WERI-Rb-1 (cell line): Measurements from ENCODE around the gene KRT83.
"Not testable (repeated sequence)": the region's sequence is repeated elsewhere in the genome, so short reads cannot be mapped to it uniquely, and the experiment has no call there.

Source experiments
- DNase-seq: peaks from one replicate; pipeline ENCODE4 v3.0.0-alpha.2; 2020
- H3K27ac ChIP-seq: fragments of 250-450 bp; sonication (Bioruptor Pico); 2 replicates; pipeline ENCODE4 v1.5.1; 2020; ENCODE audit warnings: mild to moderate bottlenecking, moderate library complexity
- H3K27me3 ChIP-seq: fragments of 250-450 bp; sonication (Bioruptor Pico); 2 replicates; pipeline ENCODE4 v1.5.1; 2021; ENCODE audit warnings: mild to moderate bottlenecking, low read depth, moderate library complexity; ENCODE audit not compliant: insufficient read depth, severe bottlenecking
- H3K36me3 ChIP-seq: fragments of 250-450 bp; sonication (Bioruptor Pico); 2 replicates; pipeline ENCODE4 v1.5.1; 2020; ENCODE audit warnings: mild to moderate bottlenecking, moderate library complexity
- H3K4me3 ChIP-seq: 2 replicates; pipeline ENCODE4 v1.5.1; 2011; ENCODE audit warnings: low read depth, mild to moderate bottlenecking, control low read depth, low read length
- H3K9me3 ChIP-seq: fragments of 250-450 bp; sonication (Bioruptor Pico); 2 replicates; pipeline ENCODE4 v1.5.1; 2021; ENCODE audit warnings: mild to moderate bottlenecking, moderate library complexity; ENCODE audit not compliant: severe bottlenecking
- CTCF ChIP-seq: IDR thresholded peaks from 2 replicates; pipeline ENCODE4 v1.5.1; 2011; ENCODE audit warnings: low read depth, mild to moderate bottlenecking, control low read depth, inconsistent platforms, low read length

KRT83 gene

GRCh38 chr12:52316701-52317100, 4.5 kb downstream of the KRT83 start:
- no peak for TF ChIP-seq CTCF
- H3K36me3 ChIP-seq = no peaks in the 10 kb centered on the region
- H3K27ac ChIP-seq = no peak overlapping the region
- DNase-seq = no peak
- H3K27me3 ChIP-seq = peaks cover 25% of the 10 kb centered on the region
- H3K4me3 ChIP-seq = no peak overlapping the region
- no peaks in the 10 kb centered on the region for H3K9me3 ChIP-seq

GRCh38 chr12:52316290-52316689, 4.9 kb downstream of the KRT83 start:
- no peak overlapping the region for H3K27ac ChIP-seq
- H3K27me3 ChIP-seq = peaks cover 21% of the 10 kb centered on the region

GRCh38 chr12:52315721-52316120, 5.5 kb downstream of the KRT83 start:
- not testable (repeated sequence) for H3K36me3 ChIP-seq, H3K9me3 ChIP-seq, H3K27ac ChIP-seq, H3K4me3 ChIP-seq
- H3K27me3 ChIP-seq = peaks cover 19% of the 10 kb centered on the region
- peak; percentile 67 for DNase-seq
- peak; percentile 79 for TF ChIP-seq CTCF

More at GRCh38 chr12:52316290-52316689, 4.9 kb downstream of the KRT83 start:
- no peaks in the 10 kb centered on the region for H3K36me3 ChIP-seq
- H3K9me3 ChIP-seq = no peaks in the 10 kb centered on the region
- no peak overlapping the region for H3K4me3 ChIP-seq
- DNase-seq = no peak
- no peak for TF ChIP-seq CTCF

- no peak overlapping the region for H3K27ac ChIP-seq
- H3K27me3 ChIP-seq = peaks cover 19% of the 10 kb centered on the region
- H3K4me3 ChIP-seq = no peak overlapping the region
- TF ChIP-seq CTCF = no peak
- DNase-seq = no peak
- no peaks in the 10 kb centered on the region for H3K9me3 ChIP-seq
- H3K36me3 ChIP-seq = no peaks in the 10 kb centered on the region
Observed at GRCh38 chr12:52314511-52314910, 6.7 kb downstream of the KRT83 start.

- Histone ChIP-seq H3K27me3 (peaks cover 24% of the 10 kb centered on the region), H3K4me3 (no peak overlapping the region), H3K9me3 (no peaks in the 10 kb centered on the region), H3K27ac (no peak overlapping the region), H3K36me3 (no peaks in the 10 kb centered on the region)
- TF ChIP-seq CTCF = no peak
- no peak for DNase-seq
Observed at GRCh38 chr12:52313926-52314325, 7.3 kb downstream of the KRT83 start.

- TF ChIP-seq CTCF = no peak
- Histone ChIP-seq H3K27ac (no peak overlapping the region), H3K36me3 (no peaks in the 10 kb centered on the region), H3K9me3 (no peaks in the 10 kb centered on the region), H3K27me3 (peaks cover 26% of the 10 kb centered on the region), H3K4me3 (no peak overlapping the region)
- DNase-seq = no peak
Observed at GRCh38 chr12:52313461-52313860, 7.7 kb downstream of the KRT83 start.
